H1 (cell line): ENCODE measurements around the gene TXLNG. TPM values are rescaled to one million over a fixed set of nuclear protein-coding genes. Genes with fewer than 3 reads are reported as not detected.

Experiments used
- CTCF ChIA-PET: fragments of 300-600 bp; sonication (Branson Sonifier 250); formaldehyde crosslinking; loops from one replicate; lab custom pipeline; 2021; ENCODE audit not compliant: partially characterized antibody; lab: Charles Lee
- POLR2A ChIA-PET: fragments of 300-600 bp; sonication (Branson Sonifier 250); formaldehyde crosslinking; loops from one replicate; lab custom pipeline; 2021; ENCODE audit warnings: inconsistent platforms; ENCODE audit not compliant: partially characterized antibody; lab: Charles Lee
- DNase-seq, 2 experiments: peaks; one replicate each; pipeline versions ENCODE4 v3.0.0 to v3.0.0-alpha.2; 2010 to 2022; ENCODE audit warnings: low spot score in 2 of 2, low read depth in 1 of 2, mixed read lengths in 1 of 2
- FAIRE-seq: peaks from 2 replicates; lab custom pipeline; 2011; peaks lifted over from hg19 to GRCh38; lab: Jason Lieb, UNC
- H2AFZ ChIP-seq: 2 replicates; pipeline ENCODE4 v1.8.1; 2012; ENCODE audit warnings: low read length, inconsistent platforms
- H2AK5ac ChIP-seq: 2 replicates; pipeline ENCODE4 v1.6.1; 2013; ENCODE audit warnings: low read depth, low read length
- H2BK120ac ChIP-seq: replicated peaks from 2 replicates; pipeline ENCODE3; 2013; ENCODE audit warnings: low read depth, low read length, inconsistent platforms
- H2BK12ac ChIP-seq: 2 replicates; pipeline ENCODE4 v1.6.1; 2013; ENCODE audit warnings: low read depth, low read length
- H2BK15ac ChIP-seq: 2 replicates; pipeline ENCODE4 v1.6.1; 2013; ENCODE audit warnings: low read length
- H2BK20ac ChIP-seq: 2 replicates; pipeline ENCODE4 v1.6.1; 2013; ENCODE audit warnings: low read length
- H2BK5ac ChIP-seq: 2 replicates; pipeline ENCODE4 v1.6.1; 2013; ENCODE audit warnings: low read depth, low read length
- H3K14ac ChIP-seq: 2 replicates; pipeline ENCODE4 v1.6.1; 2013; ENCODE audit warnings: inconsistent platforms; ENCODE audit not compliant: insufficient read length
- H3K18ac ChIP-seq: 2 replicates; pipeline ENCODE4 v1.6.1; 2013; ENCODE audit warnings: low read length; ENCODE audit errors: extremely low read depth
- H3K23ac ChIP-seq: 2 replicates; pipeline ENCODE4 v1.6.1; 2013; ENCODE audit warnings: inconsistent platforms; ENCODE audit not compliant: insufficient read length
- H3K23me2 ChIP-seq: 2 replicates; pipeline ENCODE4 v1.6.1; 2013; ENCODE audit warnings: low read depth, low read length
- H3K27ac ChIP-seq: 2 replicates; pipeline ENCODE4 v1.6.1; 2011; ENCODE audit warnings: low read depth, low read length, inconsistent platforms
- H3K27me3 ChIP-seq, 4 experiments: replicated peaks in 1 of 4; 1 replicate in 1 of 4; 2 replicates in 3 of 4; pipeline versions ENCODE4 v1.6.1 to v1.8.1; 2011 to 2013; ENCODE audit warnings: low read length in 3 of 4, mild to moderate bottlenecking in 3 of 4, inconsistent platforms in 2 of 4, mixed read lengths in 2 of 4, moderate library complexity in 1 of 4; ENCODE audit not compliant: control insufficient read depth in 3 of 4, insufficient read depth in 3 of 4; ENCODE audit errors: extremely low read depth in 1 of 4
- H3K36me3 ChIP-seq, 4 experiments: 2 replicates each; pipeline versions ENCODE4 v1.6.1 to v1.8.1; 2011 to 2013; ENCODE audit warnings: mild to moderate bottlenecking in 4 of 4, low read length in 3 of 4, moderate library complexity in 2 of 4, control low read depth in 1 of 4, inconsistent platforms in 1 of 4; ENCODE audit not compliant: insufficient read depth in 4 of 4, control insufficient read depth in 2 of 4
- H3K4ac ChIP-seq: replicated peaks from 2 replicates; pipeline ENCODE3; 2013; ENCODE audit warnings: low read length, low read depth, mixed read lengths, inconsistent platforms; ENCODE audit not compliant: insufficient read length
- H3K4me1 ChIP-seq, 4 experiments: replicated peaks in 1 of 4; 1 replicate in 1 of 4; 2 replicates in 3 of 4; pipeline versions ENCODE4 v1.6.1 to v1.8.1; 2011 to 2013; ENCODE audit warnings: low read length in 3 of 4, inconsistent platforms in 2 of 4, mixed read lengths in 1 of 4; ENCODE audit not compliant: insufficient read depth in 4 of 4, control insufficient read depth in 3 of 4
- H3K4me2 ChIP-seq, 2 experiments: 2 replicates each; pipeline versions ENCODE4 v1.6.1 to v1.8.1; 2011 to 2013; ENCODE audit warnings: low read depth in 2 of 2, low read length in 2 of 2, control low read depth in 1 of 2, inconsistent platforms in 1 of 2, mild to moderate bottlenecking in 1 of 2; ENCODE audit not compliant: insufficient read depth in 1 of 2
- H3K4me3 ChIP-seq, 4 experiments: fragments of 200-600, 300-600 bp in 1 of 4; sonication (generic), shearing (Covaris generic), sonication (Bioruptor Twin) in 1 of 4; 2 replicates each; pipeline versions ENCODE4 v1.5.1 to v1.8.1; 2011 to 2016; ENCODE audit warnings: low read length in 4 of 4, low read depth in 3 of 4, control low read depth in 2 of 4, inconsistent platforms in 2 of 4, mild to moderate bottlenecking in 2 of 4, mixed read lengths in 1 of 4, moderate library complexity in 1 of 4; ENCODE audit not compliant: insufficient read depth in 2 of 4; ENCODE audit errors: extremely low read depth in 1 of 4
- H3K56ac ChIP-seq: replicated peaks from 2 replicates; pipeline ENCODE3; 2013; ENCODE audit warnings: low read depth, mild to moderate bottlenecking, mixed read lengths, low read length, inconsistent platforms; ENCODE audit not compliant: insufficient read length
- H3K79me1 ChIP-seq: 2 replicates; pipeline ENCODE4 v1.6.1; 2013; ENCODE audit warnings: low read depth, low read length, control low read depth
- H3K79me2 ChIP-seq, 2 experiments: 2 replicates each; pipeline versions ENCODE4 v1.6.1 to v1.8.1; 2012 to 2013; ENCODE audit warnings: low read length in 2 of 2, mild to moderate bottlenecking in 2 of 2, inconsistent platforms in 1 of 2; ENCODE audit not compliant: insufficient read depth in 2 of 2, control insufficient read depth in 1 of 2
- H3K9ac ChIP-seq, 4 experiments: replicated peaks in 1 of 4; 1 replicate in 1 of 4; 2 replicates in 3 of 4; pipeline versions ENCODE4 v1.6.1 to v1.8.1; 2011 to 2013; ENCODE audit warnings: low read depth in 3 of 4, low read length in 3 of 4, control low read depth in 2 of 4, mild to moderate bottlenecking in 2 of 4, moderate library complexity in 2 of 4, inconsistent platforms in 1 of 4; ENCODE audit errors: extremely low read depth in 1 of 4
- H3K9me3 ChIP-seq, 2 experiments: 2 replicates each; pipeline versions ENCODE4 v1.6.1 to v1.8.1; 2012 to 2013; ENCODE audit warnings: mild to moderate bottlenecking in 2 of 2, moderate library complexity in 2 of 2, control low read depth in 1 of 2, inconsistent platforms in 1 of 2, low read depth in 1 of 2, low read length in 1 of 2, mixed read lengths in 1 of 2; ENCODE audit not compliant: insufficient read depth in 2 of 2
- H4K20me1 ChIP-seq, 2 experiments: replicated peaks in 1 of 2; 2 replicates each; pipeline versions ENCODE3 to v1.8.1; 2011 to 2013; ENCODE audit warnings: inconsistent platforms in 2 of 2, low read length in 2 of 2, mild to moderate bottlenecking in 1 of 2; ENCODE audit not compliant: insufficient read depth in 2 of 2, control insufficient read depth in 1 of 2
- H4K5ac ChIP-seq: 2 replicates; pipeline ENCODE4 v1.6.1; 2013; ENCODE audit warnings: low read length, low read depth, mixed read lengths, inconsistent platforms; ENCODE audit not compliant: insufficient read length
- H4K8ac ChIP-seq: 2 replicates; pipeline ENCODE4 v1.8.0; 2013; ENCODE audit warnings: mild to moderate bottlenecking, moderate library complexity, low read length, inconsistent platforms; ENCODE audit not compliant: insufficient read depth; ENCODE audit errors: extremely low read depth
- H4K91ac ChIP-seq: replicated peaks from 2 replicates; pipeline ENCODE3; 2013; ENCODE audit warnings: low read length, mixed read lengths, inconsistent platforms; ENCODE audit not compliant: insufficient read length
- BACH1 ChIP-seq: IDR thresholded peaks from 2 replicates; pipeline ENCODE4 v1.6.1; 2012; ENCODE audit warnings: low read length, improper control_type of control experiment
- E2F6 ChIP-seq: IDR thresholded peaks from 2 replicates; pipeline ENCODE4 v1.6.1; 2012; ENCODE audit warnings: inconsistent platforms
- EGR1 ChIP-seq: IDR thresholded peaks from 2 replicates; pipeline ENCODE4 v1.6.1; 2011; ENCODE audit warnings: low read depth, low read length, borderline replicate concordance
- EZH2 ChIP-seq: fragments of 200-600 bp; sonication (generic); IDR thresholded peaks from 2 replicates; pipeline ENCODE4 v1.7.1; 2012; ENCODE audit warnings: low read depth, mild to moderate bottlenecking, moderate library complexity, low read length, inconsistent platforms; ENCODE audit not compliant: severe bottlenecking
- GTF2F1 ChIP-seq: IDR thresholded peaks from 2 replicates; pipeline ENCODE4 v1.6.1; 2012; ENCODE audit warnings: low read depth, low read length, improper control_type of control experiment, borderline replicate concordance
- HDAC2 ChIP-seq, 2 experiments: fragments of 300-600 bp in 1 of 2; sonication (generic) in 1 of 2; IDR thresholded peaks; 2 replicates each; pipeline ENCODE4 v1.6.1; 2011 to 2012; ENCODE audit warnings: low read depth in 2 of 2, low read length in 2 of 2, mild to moderate bottlenecking in 2 of 2, moderate library complexity in 2 of 2, borderline replicate concordance in 1 of 2, inconsistent platforms in 1 of 2
- KDM1A ChIP-seq: fragments of 200-600, 300-600 bp; sonication (generic); IDR thresholded peaks from 2 replicates; pipeline ENCODE4 v1.7.1; 2016; ENCODE audit warnings: mild to moderate bottlenecking, low read length, borderline replicate concordance
- MAX ChIP-seq: IDR thresholded peaks from 2 replicates; pipeline ENCODE4 v1.6.1; 2012; ENCODE audit warnings: inconsistent platforms
- NANOG ChIP-seq: IDR thresholded peaks from 2 replicates; pipeline ENCODE4 v1.6.1; 2011; ENCODE audit warnings: low read length, low read depth, mild to moderate bottlenecking, inconsistent platforms; ENCODE audit not compliant: insufficient read depth, poor library complexity, severe bottlenecking
- NRF1 ChIP-seq: IDR thresholded peaks from 2 replicates; pipeline ENCODE4 v1.6.1; 2011; ENCODE audit warnings: mild to moderate bottlenecking, low read depth, low read length, improper control_type of control experiment
- POLR2A ChIP-seq, 2 experiments: IDR thresholded peaks; 1 replicate in 1 of 2; 2 replicates in 1 of 2; pipeline ENCODE4 v1.6.1; 2011; ENCODE audit warnings: low read depth in 2 of 2, low read length in 2 of 2, mild to moderate bottlenecking in 2 of 2; ENCODE audit errors: control extremely low read depth in 1 of 2
- SRF ChIP-seq: IDR thresholded peaks from 2 replicates; pipeline ENCODE4 v1.6.1; 2011; ENCODE audit warnings: mild to moderate bottlenecking, low read depth, low read length, moderate library complexity
- TAF1 ChIP-seq: IDR thresholded peaks from 2 replicates; pipeline ENCODE4 v1.6.1; 2011; ENCODE audit warnings: mild to moderate bottlenecking, low read depth, low read length
- WGBS, 2 experiments: shearing (Covaris generic) in 1 of 2; methylation state at CpG; one replicate each; pipeline versions ENCODE4 v1.1.6 to v1.1.7; 2013 to 2015; ENCODE audit warnings: low lambda C conversion rate in 2 of 2, mixed read lengths in 2 of 2, inconsistent platforms in 1 of 2, low coverage in 1 of 2, missing lambda C conversion rate in 1 of 2; ENCODE audit not compliant: insufficient replicate concordance in 2 of 2, insufficient coverage in 1 of 2, insufficient read length in 1 of 2; ENCODE audit errors: extremely low coverage in 1 of 2, missing lambda C conversion rate in 1 of 2; 5-methylcytosine and 5-hydroxymethylcytosine counted together
- polyA plus RNA-seq, 7 experiments: library from polyadenylated mRNA; depleted of rRNA in 3 of 7; stranded (reverse) in 5 of 7; unstranded in 2 of 7; fragments of >200 nt in 5 of 7; fragments of 200-250 nt in 2 of 7; gene quantifications; 1 replicate in 5 of 7; 2 replicates in 1 of 7; 4 replicates in 1 of 7; pipeline versions ENCODE4 v1.2.1 to v1.2.3, GENCODE V29; 2011 to 2013; ENCODE audit warnings: missing spikeins in 2 of 7, mixed read lengths in 2 of 7
- total RNA-seq: library from RNA; stranded (reverse); fragmentation: NEBNext Ultra II Directional; extraction: Animal tissue kit (Norgen Biotek cat#: 25700); gene quantifications from 2 replicates; pipeline ENCODE4 v1.2.1, GENCODE V29; 2021

The TXLNG gene
- total and polyA plus RNA-seq, 2 of the 8 experiments (the other 6 are each of a cell fraction or from before 2014, with no cell fraction given) = 32.9 to 42.9 TPM

GRCh38 chrX:16788477-16788876, 2.2 kb downstream of the TXLNG start:
- DNase-seq (no peak), FAIRE-seq (no peak)
- Histone ChIP-seq H3K79me1 (no peaks in the 10 kb centered on the region), H2AFZ (no peak overlapping the region), H2BK5ac (no peak overlapping the region), H3K4me1 (no peaks in the 10 kb centered on the region), H3K56ac (no peak overlapping the region), H3K4ac (no peak overlapping the region), H4K8ac (no peak overlapping the region), H2AK5ac (no peak overlapping the region), H3K27me3 (no peaks in the 10 kb centered on the region), H2BK12ac (no peak overlapping the region), H4K20me1 (peaks cover 2 to 6% of the 10 kb centered on the region in 2 experiments), H3K23me2 (no peaks in the 10 kb centered on the region), H3K14ac (no peak overlapping the region), H3K9me3 (no peaks in the 10 kb centered on the region), H3K36me3 (peaks cover 0 to 22% (median 2%) of the 10 kb centered on the region in 4 experiments; a peak in 6 of 8 replicates), H3K27ac (no peak overlapping the region), H3K18ac (no peak overlapping the region), H4K5ac (no peak overlapping the region), H4K91ac (no peak overlapping the region), H3K4me2 (peak overlapping the region; percentile 65 to 87; a peak in 2 of 4 replicates), H2BK120ac (no peak overlapping the region), H3K23ac (no peak overlapping the region), H3K4me3 (peak overlapping the region in 1 of 4 experiments; percentile 94; a peak in 1 of 8 replicates), H3K9ac (no peak overlapping the region), H3K79me2 (peaks cover 13 to 61% of the 10 kb centered on the region in 2 experiments), H2BK15ac (no peak overlapping the region), H2BK20ac (no peak overlapping the region)
- WGBS, 2 experiments = 70% methylated on average over 3 of the region's 5 CpGs; no CpG with 5 or more reads in 1 of the 2 experiments
- POLR2A ChIA-PET = interaction anchor here (0.7 to 2.5 kb wide), 4 partner anchors 10 to 68 kb away, joined by 3 to 12 read pairs (median 6); no protein-coding TSS in a partner anchor
- CTCF ChIA-PET = no interaction called here
- TF ChIP-seq MAX (no peak), KDM1A (no peak), EZH2 (no peak), TAF1 (no peak), BACH1 (no peak), EGR1 (no peak), SRF (no peak), NRF1 (no peak), E2F6 (no peak), HDAC2 (IDR thresholded peaks at IDR 0.05; ENCODE audit: borderline replicate concordance in 1 of 2, low read depth in 2 of 2, low read length in 2 of 2) (no peak), GTF2F1 (no peak), NANOG (no peak), POLR2A (IDR thresholded peaks at IDR 0.05; ENCODE audit: control extremely low read depth in 1 of 2, low read depth in 2 of 2, low read length in 2 of 2) (no peak)
